Measurements from ENCODE around the gene PCMTD2. TPM values are rescaled to one million over a fixed set of nuclear protein-coding genes. Genes with fewer than 3 reads are reported as not detected.
A peak's percentile ranks its signal among the peaks of the same experiment; 100 is the strongest.

PCMTD2 gene
- total and polyA plus RNA-seq, 5 experiments from 2014 or later, result 63.1 to 231 (median 80.2) TPM

DNA sequence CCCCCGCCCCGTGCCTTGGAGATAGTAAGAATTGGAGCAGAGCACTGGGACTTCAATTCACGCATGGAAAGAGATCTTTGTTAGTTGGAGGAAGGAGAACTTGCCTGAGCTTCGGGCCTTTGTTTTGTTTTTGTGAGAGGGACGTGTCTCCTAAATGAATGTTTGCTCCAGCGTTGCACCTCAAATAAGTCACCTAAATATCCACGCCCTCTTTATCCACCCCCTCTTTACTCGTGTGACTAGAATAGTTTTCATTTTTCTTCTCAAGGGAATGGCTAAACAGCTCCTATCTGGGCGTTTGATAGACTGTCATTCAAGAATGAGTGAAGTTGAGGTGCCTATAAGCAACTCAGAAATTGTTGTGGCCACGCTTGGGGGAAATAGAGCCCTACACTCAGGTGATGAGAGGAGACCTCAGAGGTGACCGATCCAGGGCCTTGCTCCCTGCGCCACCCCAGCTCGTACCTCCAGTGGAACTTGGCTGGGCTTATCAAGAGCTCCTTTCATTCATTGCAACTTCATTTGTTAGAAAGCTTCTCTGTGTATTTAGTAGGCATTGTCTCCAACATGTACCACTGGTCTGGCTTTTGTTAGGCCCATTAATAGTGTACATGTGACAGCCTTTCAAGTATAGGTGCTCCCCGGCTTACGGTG is 861 bp downstream of the PCMTD2 start:
- H3K27me3 Mint-ChIP-seq, result peaks cover 0 to 12% (median 2%) of the 10 kb centered on the region in 5 donors
- no peaks in the 10 kb centered on the region for H3K9me3 Mint-ChIP-seq
- DNase-seq (peak in 1 of 10 donors; percentile 5), ATAC-seq (no peak)
- H3K4me1 Mint-ChIP-seq, result peaks cover 38 to 67% (median 64%) of the 10 kb centered on the region in 4 donors
- H3K4me3 Mint-ChIP-seq, result peak overlapping the region; percentile 91 to 98 (median 94)
- H3K27ac Mint-ChIP-seq, result peak overlapping the region; percentile 90 to 98 (median 96)
- POLR2A ChIA-PET, result interaction anchor here (0.8 to 1.9 kb wide), 14 partner anchors 9 to 736 kb away, joined by 3 to 10 read pairs (median 4); partner anchors contain the start of genes OPRL1, PPDPF and RGS19
- H3K36me3 Mint-ChIP-seq, result peaks cover 0 to 23% (median 3%) of the 10 kb centered on the region in 3 donors

DNA sequence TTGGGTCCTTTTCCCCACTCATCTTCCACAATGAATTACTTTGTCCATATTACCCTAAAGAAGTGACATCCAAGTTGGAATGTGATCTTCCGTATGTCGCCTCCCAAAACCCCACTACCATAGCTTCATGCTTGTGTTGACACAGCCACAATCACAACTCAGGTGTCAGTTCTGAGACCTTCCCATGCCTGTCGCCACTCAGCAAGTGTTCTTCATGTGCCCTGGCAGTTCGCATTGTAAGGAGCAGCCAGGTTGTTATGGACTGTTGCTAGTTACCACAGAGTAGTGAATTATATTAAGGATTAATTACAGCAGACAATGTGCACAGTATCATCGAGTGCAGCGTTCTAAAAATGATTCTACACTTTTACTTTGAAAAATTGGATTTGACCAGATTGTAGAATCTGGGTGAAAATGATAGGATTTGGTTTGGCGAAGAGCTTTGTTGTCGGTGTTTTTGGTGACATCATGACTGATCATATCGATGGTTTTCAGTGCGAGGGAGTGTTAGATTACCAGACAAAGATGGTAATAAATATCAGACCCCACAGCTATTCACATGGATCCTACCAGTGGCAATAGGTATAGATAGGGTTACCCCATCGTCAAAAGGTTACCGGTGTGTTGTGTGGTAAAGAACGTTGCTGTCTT is 1.7 kb downstream of the PCMTD2 start:
- Mint-ChIP-seq H3K27ac (peak overlapping the region; percentile 90 to 98 (median 96)), H3K36me3 (peaks cover 0 to 26% (median 3%) of the 10 kb centered on the region in 3 donors), H3K4me3 (peak overlapping the region; percentile 91 to 98 (median 94)), H3K9me3 (no peaks in the 10 kb centered on the region), H3K27me3 (peaks cover 0 to 11% (median 0%) of the 10 kb centered on the region in 5 donors), H3K4me1 (peaks cover 40 to 75% (median 72%) of the 10 kb centered on the region in 4 donors)
- DNase-seq (no peak), ATAC-seq (no peak)
- POLR2A ChIA-PET, result interaction anchor here (1.1 kb wide), 1 partner anchor 174 kb away, joined by 4 read pairs; no protein-coding TSS in a partner anchor

DNA sequence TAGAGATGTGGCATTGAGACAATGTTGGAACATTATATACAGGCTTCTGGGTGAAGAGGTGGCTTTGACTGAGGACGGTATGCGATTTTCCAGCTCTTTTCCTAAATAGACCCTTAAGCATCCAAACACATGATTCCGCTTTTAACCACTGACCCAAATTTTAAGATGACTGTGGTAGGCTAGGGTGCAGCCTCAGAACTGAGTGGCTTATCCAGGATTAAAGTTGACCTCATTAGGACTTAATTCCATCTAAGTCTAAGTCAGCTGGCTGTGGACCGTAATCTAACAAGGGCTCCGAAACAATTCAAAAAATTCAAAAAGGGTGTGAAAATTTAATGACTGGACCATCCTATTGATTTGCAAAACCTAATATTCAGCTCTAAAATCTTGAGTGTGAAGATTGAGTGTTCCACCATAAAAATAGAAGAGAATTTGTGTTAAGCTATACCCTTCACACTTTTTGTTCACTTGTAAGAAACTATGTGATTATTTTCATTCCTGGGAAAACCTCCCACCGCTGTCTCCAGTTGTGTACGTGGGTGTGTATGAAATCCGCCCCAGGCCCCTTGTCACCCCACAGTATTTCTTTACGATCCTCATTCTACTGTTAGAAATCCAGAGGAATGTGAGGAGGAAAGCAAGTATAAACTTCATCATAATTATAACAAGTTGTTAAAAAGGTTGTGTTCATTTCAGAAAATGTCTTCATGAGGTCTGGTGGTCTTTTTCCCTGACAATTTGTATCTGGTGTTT is 2.7 kb downstream of the PCMTD2 start:
- H3K4me3 Mint-ChIP-seq, result peak overlapping the region; percentile 34 to 98 (median 93)
- POLR2A ChIA-PET, result interaction anchor here (0.6 to 1.1 kb wide), 3 partner anchors 12 to 175 kb away, joined by 3 to 4 read pairs (median 3); no protein-coding TSS in a partner anchor
- ATAC-seq (no peak), DNase-seq (no peak)
- peaks cover 0 to 36% (median 6%) of the 10 kb centered on the region in 3 donors for H3K36me3 Mint-ChIP-seq
- H3K4me1 Mint-ChIP-seq, result peaks cover 47 to 82% (median 81%) of the 10 kb centered on the region in 4 donors
- H3K27ac Mint-ChIP-seq, result peak overlapping the region; percentile 2 to 97 (median 66)
- H3K27me3 Mint-ChIP-seq, result peaks cover 0 to 3% (median 0%) of the 10 kb centered on the region in 5 donors
- no peaks in the 10 kb centered on the region for H3K9me3 Mint-ChIP-seq

DNA sequence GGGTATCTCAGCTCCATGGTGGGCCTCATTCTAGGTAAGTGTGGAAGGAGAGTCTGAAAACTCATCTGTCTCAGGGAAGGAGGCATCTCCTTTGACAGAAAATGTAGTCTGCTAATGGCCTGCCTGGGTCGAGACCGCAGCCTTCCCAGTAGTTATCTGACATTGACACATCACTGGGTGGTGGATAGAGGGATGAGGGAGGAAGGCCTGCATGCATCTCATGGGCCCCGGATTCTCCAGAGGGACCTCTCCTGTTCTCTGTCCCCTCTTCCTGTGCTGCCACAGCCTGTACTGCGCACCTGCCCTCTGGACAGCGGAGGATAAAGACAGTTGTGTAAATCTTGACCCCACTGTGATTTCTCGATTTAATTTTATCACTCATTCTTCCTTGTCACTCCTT is 4.7 kb downstream of the PCMTD2 start:
- H3K36me3 Mint-ChIP-seq, result peaks cover 0 to 54% (median 6%) of the 10 kb centered on the region in 3 donors
- no peaks in the 10 kb centered on the region for H3K9me3 Mint-ChIP-seq
- peaks cover 0 to 2% (median 0%) of the 10 kb centered on the region in 5 donors for H3K27me3 Mint-ChIP-seq
- peak overlapping the region; percentile 45 to 96 (median 64) for H3K27ac Mint-ChIP-seq
- peak overlapping the region in 9 of 10 donors; percentile 20 to 95 (median 68) for H3K4me3 Mint-ChIP-seq
- ATAC-seq (no peak), DNase-seq (no peak)
- POLR2A ChIA-PET, result no interaction called here
- H3K4me1 Mint-ChIP-seq, result peaks cover 48 to 93% (median 90%) of the 10 kb centered on the region in 4 donors

DNA sequence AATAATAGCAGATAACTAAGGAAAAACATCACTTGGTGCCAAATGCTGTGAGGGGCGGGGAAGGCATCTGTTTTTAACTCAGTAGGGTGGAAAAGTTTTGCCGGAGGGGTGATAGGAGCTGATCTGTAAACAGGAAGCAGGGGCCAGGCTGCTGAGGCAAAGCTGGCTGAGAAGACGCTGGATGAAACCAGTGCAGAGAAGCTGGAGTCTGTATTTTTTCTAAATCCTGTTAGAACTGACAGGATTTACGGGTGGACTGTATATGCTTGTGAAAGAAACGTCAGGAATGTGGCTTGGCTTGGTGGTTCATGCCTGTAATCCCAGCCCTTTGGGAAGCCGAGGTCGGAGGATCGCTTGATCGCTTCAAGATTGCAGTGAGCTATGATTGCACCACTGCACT is 5.6 kb downstream of the PCMTD2 start:
- Mint-ChIP-seq H3K27ac (peak overlapping the region in 9 of 10 donors; percentile 30 to 96 (median 76)), H3K4me1 (peaks cover 48 to 93% (median 90%) of the 10 kb centered on the region in 4 donors), H3K9me3 (no peaks in the 10 kb centered on the region), H3K36me3 (peaks cover 0 to 62% (median 7%) of the 10 kb centered on the region in 3 donors), H3K4me3 (peak overlapping the region; percentile 23 to 82 (median 66)), H3K27me3 (peaks cover 0 to 1% (median 0%) of the 10 kb centered on the region in 5 donors)
- ATAC-seq (peak; percentile 54 to 63), DNase-seq (peak in 2 of 10 donors; percentile 23 to 29)
- POLR2A ChIA-PET, result interaction anchor here (0.6 kb wide), 1 partner anchor 58 kb away, joined by 4 read pairs; no protein-coding TSS in a partner anchor

DNA sequence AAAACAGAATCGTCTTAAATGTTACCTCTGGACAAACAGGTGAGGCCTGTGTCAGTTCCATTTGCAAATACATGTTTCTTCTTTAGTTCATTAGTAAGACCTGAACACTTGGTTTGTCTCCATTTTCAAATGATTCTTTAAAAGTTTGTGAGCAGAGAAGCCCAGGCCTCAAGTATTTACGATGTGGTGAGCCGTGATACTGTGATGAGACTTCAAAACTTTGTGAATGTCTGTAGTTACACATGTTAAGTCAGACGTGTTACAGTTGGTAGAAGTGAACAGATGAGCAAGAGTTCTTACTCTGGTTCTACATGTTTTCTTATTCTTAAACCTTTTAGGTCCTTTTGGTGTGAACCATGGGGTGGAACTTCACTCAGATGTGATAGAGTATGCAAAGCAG is 8.5 kb downstream of the PCMTD2 start:
- DNase-seq, result no peak
- Mint-ChIP-seq H3K36me3 (peaks cover 0 to 80% (median 15%) of the 10 kb centered on the region in 3 donors), H3K9me3 (no peaks in the 10 kb centered on the region), H3K27ac (peak overlapping the region in 4 of 10 donors; percentile 35 to 75 (median 43)), H3K4me1 (peaks cover 35 to 70% (median 66%) of the 10 kb centered on the region in 4 donors), H3K27me3 (no peaks in the 10 kb centered on the region), H3K4me3 (no peak overlapping the region)
- ATAC-seq, result no peak
- POLR2A ChIA-PET, result no interaction called here

DNA sequence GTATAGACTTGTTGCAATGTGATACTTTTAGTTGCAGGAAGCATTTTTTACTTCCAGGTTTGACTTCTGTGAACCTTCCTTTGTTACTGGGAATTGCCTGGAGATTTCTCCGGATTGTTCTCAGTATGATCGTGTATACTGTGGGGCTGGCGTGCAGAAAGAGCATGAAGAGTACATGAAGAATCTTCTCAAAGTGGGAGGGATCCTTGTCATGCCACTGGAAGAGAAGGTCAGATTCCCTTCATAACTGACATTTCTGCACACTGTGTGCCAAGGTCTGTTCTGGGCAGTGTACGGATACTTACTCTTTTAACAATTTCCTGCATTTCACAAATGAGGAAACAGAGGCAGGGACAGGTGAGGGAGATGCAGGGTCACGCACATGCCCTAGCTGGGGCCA is 9.7 kb downstream of the PCMTD2 start:
- H3K9me3 Mint-ChIP-seq, result no peaks in the 10 kb centered on the region
- POLR2A ChIA-PET, result no interaction called here
- no peak overlapping the region for H3K4me3 Mint-ChIP-seq
- peak overlapping the region in 4 of 10 donors; percentile 4 to 66 (median 34) for H3K27ac Mint-ChIP-seq
- peaks cover 46 to 70% (median 61%) of the 10 kb centered on the region in 4 donors for H3K4me1 Mint-ChIP-seq
- H3K27me3 Mint-ChIP-seq, result no peaks in the 10 kb centered on the region
- H3K36me3 Mint-ChIP-seq, result peaks cover 0 to 85% (median 15%) of the 10 kb centered on the region in 3 donors
- ATAC-seq (no peak), DNase-seq (no peak)

DNA sequence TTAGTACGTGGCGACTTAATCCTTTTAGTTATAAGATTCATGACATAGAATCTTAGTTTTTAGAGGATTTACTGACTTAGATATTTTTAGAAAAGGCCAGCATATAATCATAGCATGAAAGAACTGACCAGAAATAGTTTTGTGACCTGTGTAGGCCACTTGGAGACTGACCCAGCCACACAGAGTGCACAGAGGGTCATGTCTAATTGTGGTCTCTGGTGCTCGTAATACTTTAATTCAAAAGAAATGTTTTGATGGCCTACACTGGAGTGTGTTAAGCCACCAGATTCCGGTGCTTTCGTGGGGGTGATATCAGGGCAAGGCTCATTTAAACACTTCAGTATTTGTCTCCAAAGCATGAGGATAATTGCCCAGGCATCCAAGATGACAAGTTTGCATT is 11.4 kb downstream of the PCMTD2 start:
- H3K4me1 Mint-ChIP-seq, result peaks cover 38 to 64% (median 48%) of the 10 kb centered on the region in 4 donors
- POLR2A ChIA-PET, result no interaction called here
- no peak overlapping the region for H3K27ac Mint-ChIP-seq
- no peak for DNase-seq
- no peaks in the 10 kb centered on the region for H3K27me3 Mint-ChIP-seq
- H3K36me3 Mint-ChIP-seq, result peaks cover 0 to 81% (median 12%) of the 10 kb centered on the region in 3 donors
- H3K4me3 Mint-ChIP-seq, result no peak overlapping the region
- H3K9me3 Mint-ChIP-seq, result no peaks in the 10 kb centered on the region
- no peak for ATAC-seq

DNA sequence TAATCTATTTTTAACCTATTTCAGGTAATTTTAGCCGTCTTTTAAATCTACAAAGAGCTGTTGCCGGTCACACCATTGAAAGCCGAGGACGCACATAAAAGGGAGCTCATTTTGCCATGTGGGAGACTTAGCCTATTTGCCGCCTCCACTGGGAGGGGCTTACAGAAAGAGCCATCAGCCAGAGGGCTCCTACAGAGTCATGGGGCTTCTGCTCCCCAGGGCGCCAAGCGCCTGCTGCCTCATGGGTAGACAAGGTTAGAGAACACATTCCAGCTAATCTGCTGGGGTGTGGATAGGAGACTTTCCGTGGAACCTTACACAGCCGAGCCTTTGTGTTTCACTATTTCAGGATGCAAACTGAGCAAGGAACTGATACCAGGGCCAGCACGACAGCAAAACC is 12.6 kb downstream of the PCMTD2 start:
- Mint-ChIP-seq H3K4me1 (peaks cover 26 to 52% (median 41%) of the 10 kb centered on the region in 4 donors), H3K4me3 (no peak overlapping the region), H3K36me3 (peaks cover 0 to 79% (median 11%) of the 10 kb centered on the region in 3 donors), H3K9me3 (no peaks in the 10 kb centered on the region), H3K27ac (no peak overlapping the region), H3K27me3 (no peaks in the 10 kb centered on the region)
- ATAC-seq, result no peak
- POLR2A ChIA-PET, result no interaction called here
- no peak for DNase-seq

DNA sequence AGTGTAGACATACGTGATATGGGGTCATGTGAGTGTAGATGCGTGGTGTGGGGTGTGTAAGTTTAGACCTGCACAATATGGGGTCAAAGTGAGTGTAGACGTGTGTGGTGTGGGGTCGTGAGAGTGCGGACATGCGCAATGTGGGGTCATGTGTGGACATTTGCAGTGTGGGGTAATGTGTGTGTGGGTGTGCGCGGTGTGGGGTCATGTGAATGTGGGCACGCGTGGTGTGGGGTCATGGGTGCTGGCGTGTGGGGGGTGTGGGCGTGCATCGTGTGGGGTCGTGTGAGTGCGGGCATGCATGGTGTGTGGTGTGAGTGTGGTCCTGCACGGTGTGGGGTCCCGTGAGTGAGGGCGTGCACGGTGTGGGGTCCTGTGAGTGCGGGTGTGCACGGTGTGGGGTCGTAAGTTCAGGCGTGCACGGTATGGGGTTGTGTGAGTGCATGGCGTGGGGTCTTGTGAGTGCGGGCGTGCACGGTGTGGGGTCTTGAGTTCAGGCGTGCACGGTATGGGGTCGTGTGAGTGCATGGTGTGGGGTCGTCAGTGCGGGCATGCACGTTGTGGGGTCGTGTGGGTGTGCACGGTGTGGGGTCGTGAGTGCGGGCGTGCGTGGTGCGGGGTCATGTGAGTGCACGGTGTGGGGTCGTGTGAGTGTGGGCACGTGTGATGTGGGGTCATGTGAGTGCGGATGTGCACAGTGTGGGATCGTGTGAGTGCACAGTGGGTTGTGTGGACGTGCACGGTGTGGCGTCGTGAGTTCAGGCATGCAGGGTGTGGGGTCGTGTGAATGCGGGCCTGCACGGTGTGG is 14.3 kb downstream of the PCMTD2 start:
- no peaks in the 10 kb centered on the region for H3K9me3 Mint-ChIP-seq
- peaks cover 0 to 80% (median 20%) of the 10 kb centered on the region in 3 donors for H3K36me3 Mint-ChIP-seq
- peak overlapping the region in 2 of 10 donors; percentile 9 to 70 for H3K27ac Mint-ChIP-seq
- H3K4me3 Mint-ChIP-seq, result no peak overlapping the region
- peaks cover 10 to 37% (median 30%) of the 10 kb centered on the region in 4 donors for H3K4me1 Mint-ChIP-seq
- no peaks in the 10 kb centered on the region for H3K27me3 Mint-ChIP-seq
- POLR2A ChIA-PET, result no interaction called here
- DNase-seq, result no peak
- ATAC-seq, result no peak

DNA sequence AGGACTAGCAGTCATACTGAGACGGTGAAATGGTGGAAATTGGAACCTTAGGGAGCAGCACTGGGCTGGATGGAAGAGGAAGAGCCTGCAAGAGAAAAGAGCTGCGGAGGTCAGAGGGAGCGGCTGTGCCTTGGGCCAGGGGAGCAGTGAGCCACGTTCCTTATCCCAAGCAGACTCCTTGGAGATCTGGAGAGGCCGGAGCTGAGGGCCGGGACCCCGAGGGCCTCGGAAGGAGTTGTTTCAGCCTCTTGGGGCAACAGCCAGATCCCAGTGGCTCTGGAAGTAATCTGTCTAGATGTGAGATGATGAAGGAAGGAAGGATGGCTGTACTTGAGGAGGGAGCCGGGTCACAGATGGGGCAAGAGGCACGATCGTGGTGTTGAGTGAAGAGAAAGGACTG is 16.1 kb downstream of the PCMTD2 start:
- Mint-ChIP-seq H3K27ac (peak overlapping the region in 5 of 10 donors; percentile 13 to 78 (median 29)), H3K9me3 (no peaks in the 10 kb centered on the region), H3K4me1 (peaks cover 6 to 28% (median 27%) of the 10 kb centered on the region in 4 donors), H3K4me3 (no peak overlapping the region), H3K36me3 (peaks cover 0 to 77% (median 19%) of the 10 kb centered on the region in 3 donors), H3K27me3 (no peaks in the 10 kb centered on the region)
- POLR2A ChIA-PET, result interaction anchor here (0.9 kb wide), 1 partner anchor 15 kb away, joined by 3 read pairs; no protein-coding TSS in a partner anchor
- DNase-seq (no peak), ATAC-seq (no peak)

All from naive thymus-derived CD8-positive, alpha-beta T cell (primary cell).